HepG2 (cell line): ENCODE data around the gene COPS7A. TPM values are rescaled to one million over a fixed set of nuclear protein-coding genes. Genes with fewer than 3 reads are reported as not detected.
A peak's percentile ranks its signal among the peaks of the same experiment; 100 is the strongest.

Source experiments
- AGO2 ChIP-seq: fragments of 200-400 bp; formaldehyde crosslinking; optimal IDR thresholded peaks from 2 replicates; pipeline ENCODE3; 2017; ENCODE audit warnings: mild to moderate bottlenecking, low read depth, low read length, moderate library complexity
- ATM ChIP-seq: fragments of 450-650 bp; IDR thresholded peaks from 2 replicates; pipeline ENCODE4 v1.7.1; 2017; ENCODE audit warnings: mild to moderate bottlenecking, borderline replicate concordance
- CHD4 ChIP-seq: fragments of 200-600 bp; sonication (generic); IDR thresholded peaks from 2 replicates; pipeline ENCODE4 v1.7.0; 2017; ENCODE audit warnings: mild to moderate bottlenecking, low read length, borderline replicate concordance
- CREM ChIP-seq, 2 experiments: sonication (generic) in 1 of 2; formaldehyde crosslinking in 1 of 2; IDR thresholded peaks; 2 replicates each; pipeline versions ENCODE4 v1.4.0 to v1.6.1; 2016 to 2020; ENCODE audit warnings: antibody characterized with exemption in 1 of 2, mild to moderate bottlenecking in 1 of 2, missing genetic modification reagents in 1 of 2
- ELF3 ChIP-seq: IDR thresholded peaks from 2 replicates; pipeline ENCODE4 v1.6.1; 2016; ENCODE audit warnings: missing genetic modification reagents, missing compliant biosample characterization
- HBP1 ChIP-seq: IDR thresholded peaks from 2 replicates; pipeline ENCODE4 v1.6.1; 2016; ENCODE audit warnings: low read depth, control low read depth
- KLF13 ChIP-seq: sonication (generic); formaldehyde crosslinking; IDR thresholded peaks from 2 replicates; pipeline ENCODE4 v1.4.0; 2020; ENCODE audit warnings: mild to moderate bottlenecking, missing genetic modification reagents
- MEIS1 ChIP-seq: sonication (generic); formaldehyde crosslinking; IDR thresholded peaks from 2 replicates; pipeline ENCODE4 v1.9.0; 2021; ENCODE audit warnings: mild to moderate bottlenecking, missing genetic modification reagents, moderate library complexity, borderline replicate concordance
- MXD3 ChIP-seq: IDR thresholded peaks from 2 replicates; pipeline ENCODE4 v1.6.1; 2016; ENCODE audit warnings: mild to moderate bottlenecking, missing biosample characterization, missing genetic modification reagents
- NFKB2 ChIP-seq: sonication (generic); formaldehyde crosslinking; IDR thresholded peaks from 2 replicates; pipeline ENCODE4 v1.4.0; 2020; ENCODE audit warnings: missing genetic modification reagents, borderline replicate concordance
- POGK ChIP-seq: sonication (generic); formaldehyde crosslinking; conservative IDR thresholded peaks from 2 replicates; pipeline ENCODE4 v1.8.0; 2022; ENCODE audit warnings: mild to moderate bottlenecking, moderate library complexity, missing genetic modification reagents
- POLR2A ChIP-seq, 2 experiments: IDR thresholded peaks; 2 replicates each; pipeline ENCODE4 v1.6.1; 2011; ENCODE audit warnings: low read depth in 2 of 2, low read length in 2 of 2, mild to moderate bottlenecking in 1 of 2, moderate library complexity in 1 of 2; ENCODE audit not compliant: insufficient read depth in 1 of 2
- PREB ChIP-seq: sonication (generic); formaldehyde crosslinking; IDR thresholded peaks from 2 replicates; pipeline ENCODE4 v1.4.0; 2020; ENCODE audit warnings: missing genetic modification reagents
- RXRB ChIP-seq: IDR thresholded peaks from 2 replicates; pipeline ENCODE4 v1.6.1; 2016; ENCODE audit warnings: borderline replicate concordance, missing genetic modification reagents, missing compliant biosample characterization
- SRF ChIP-seq: IDR thresholded peaks from 2 replicates; pipeline ENCODE4 v1.6.1; 2011; ENCODE audit warnings: mild to moderate bottlenecking, low read depth, low read length, moderate library complexity
- ZBTB39 ChIP-seq: sonication (generic); formaldehyde crosslinking; IDR thresholded peaks from 2 replicates; pipeline ENCODE4 v1.5.0; 2020; ENCODE audit warnings: missing genetic modification reagents
- ZBTB7A ChIP-seq: sonication (generic); formaldehyde crosslinking; IDR thresholded peaks from 2 replicates; pipeline ENCODE4 v1.8.0; 2022; ENCODE audit warnings: mild to moderate bottlenecking, missing genetic modification reagents
- ZKSCAN5 ChIP-seq: sonication (generic); formaldehyde crosslinking; IDR thresholded peaks from 2 replicates; pipeline ENCODE4 v1.5.1; 2020; ENCODE audit warnings: mild to moderate bottlenecking, missing genetic modification reagents
- ZNF263 ChIP-seq: sonication (generic); formaldehyde crosslinking; IDR thresholded peaks from 2 replicates; pipeline ENCODE4 v1.4.0; 2020; ENCODE audit warnings: missing genetic modification reagents
- polyA plus RNA-seq, 8 experiments: library from polyadenylated mRNA; depleted of rRNA in 3 of 8; stranded (reverse) in 7 of 8; unstranded in 1 of 8; fragments of >200 nt; fragmentation: Illumina TruSeq in 4 of 8; extraction: Trizol in 4 of 8; gene quantifications; 2 replicates each; pipeline versions ENCODE4 v1.2.1 to v1.2.3, GENCODE V29; 2011 to 2016; ENCODE audit warnings: low read depth in 4 of 8, missing spikeins in 1 of 8, mixed read lengths in 1 of 8; ENCODE audit not compliant: insufficient read depth in 1 of 8
- total RNA-seq, 5 experiments: library from RNA; depleted of rRNA; stranded (reverse); fragments of >200 nt; fragmentation: Illumina TruSeq; extraction: Trizol; gene quantifications; 2 replicates each; pipeline ENCODE4 v1.2.3, GENCODE V29; 2016; ENCODE audit warnings: low read depth in 1 of 5

COPS7A gene
- total and polyA plus RNA-seq, 2 of the 13 experiments (the other 11 are each of a cell fraction or from before 2014, with no cell fraction given), result 40.0 to 73.6 TPM

- TF ChIP-seq ZKSCAN5 (CRISPR knock-in tag), result 0 out of 2 replicates have a peak, but pooled peaks have one; percentile 20
- no peak for TF ChIP-seq SRF
- no peak for TF ChIP-seq MXD3 (CRISPR knock-in tag)
- peak; percentile 34; the same call in 1 of the 2 replicates for TF ChIP-seq CREM (IDR thresholded peaks at IDR 0.05)
- no peak for TF ChIP-seq CREM (CRISPR knock-in tag; IDR thresholded peaks at IDR 0.05)
- TF ChIP-seq MEIS1, result 0 out of 2 replicates have a peak, but pooled peaks have one; percentile 31
- 0 out of 2 replicates have a peak, but pooled peaks have one; percentile 17 for TF ChIP-seq ELF3 (CRISPR knock-in tag)
- TF ChIP-seq CHD4, result no peak
- peak; percentile 91 for TF ChIP-seq RXRB (CRISPR knock-in tag)
- no peak for TF ChIP-seq ATM
- 0 out of 2 replicates have a peak, but pooled peaks have one; percentile 28 for TF ChIP-seq ZBTB7A
- peak; percentile 63 for TF ChIP-seq HBP1
- peak; percentile 36; the same call in 1 of the 2 replicates for TF ChIP-seq ZBTB39 (CRISPR knock-in tag)
- TF ChIP-seq PREB (CRISPR knock-in tag), result no peak
- peak in 1 of 2 experiments; percentile 67; a peak in 2 of 4 replicates for TF ChIP-seq POLR2A (IDR thresholded peaks at IDR 0.05; ENCODE audit: insufficient read depth in 1 of 2, low read depth in 2 of 2, low read length in 2 of 2)
- TF ChIP-seq NFKB2 (CRISPR knock-in tag), result peak; percentile 56; the same call in 1 of the 2 replicates
- TF ChIP-seq AGO2, result peak; percentile 86
- TF ChIP-seq KLF13 (CRISPR knock-in tag), result no peak
- TF ChIP-seq ZNF263, result peak; percentile 93
- no peak; the same call in 1 of the 2 replicates for TF ChIP-seq POGK (CRISPR knock-in tag)
These were observed 43.8 kb downstream of the COPS7A start (continued) for GRCh38 chr12:6767353-6768319.
